ENCODE results near the gene ZBED4. TPM values are rescaled to one million over a fixed set of nuclear protein-coding genes. Genes with fewer than 3 reads are reported as not detected.

The ZBED4 gene
- total and polyA plus RNA-seq, 2 of the 13 experiments (the other 11 are each of a cell fraction or from before 2014, with no cell fraction given), result 5.4 to 9.6 TPM

GRCh38 chr22:49937758-49938564 is 84.3 kb downstream of the ZBED4 start (continued):
- TF ChIP-seq, protein P1, sequence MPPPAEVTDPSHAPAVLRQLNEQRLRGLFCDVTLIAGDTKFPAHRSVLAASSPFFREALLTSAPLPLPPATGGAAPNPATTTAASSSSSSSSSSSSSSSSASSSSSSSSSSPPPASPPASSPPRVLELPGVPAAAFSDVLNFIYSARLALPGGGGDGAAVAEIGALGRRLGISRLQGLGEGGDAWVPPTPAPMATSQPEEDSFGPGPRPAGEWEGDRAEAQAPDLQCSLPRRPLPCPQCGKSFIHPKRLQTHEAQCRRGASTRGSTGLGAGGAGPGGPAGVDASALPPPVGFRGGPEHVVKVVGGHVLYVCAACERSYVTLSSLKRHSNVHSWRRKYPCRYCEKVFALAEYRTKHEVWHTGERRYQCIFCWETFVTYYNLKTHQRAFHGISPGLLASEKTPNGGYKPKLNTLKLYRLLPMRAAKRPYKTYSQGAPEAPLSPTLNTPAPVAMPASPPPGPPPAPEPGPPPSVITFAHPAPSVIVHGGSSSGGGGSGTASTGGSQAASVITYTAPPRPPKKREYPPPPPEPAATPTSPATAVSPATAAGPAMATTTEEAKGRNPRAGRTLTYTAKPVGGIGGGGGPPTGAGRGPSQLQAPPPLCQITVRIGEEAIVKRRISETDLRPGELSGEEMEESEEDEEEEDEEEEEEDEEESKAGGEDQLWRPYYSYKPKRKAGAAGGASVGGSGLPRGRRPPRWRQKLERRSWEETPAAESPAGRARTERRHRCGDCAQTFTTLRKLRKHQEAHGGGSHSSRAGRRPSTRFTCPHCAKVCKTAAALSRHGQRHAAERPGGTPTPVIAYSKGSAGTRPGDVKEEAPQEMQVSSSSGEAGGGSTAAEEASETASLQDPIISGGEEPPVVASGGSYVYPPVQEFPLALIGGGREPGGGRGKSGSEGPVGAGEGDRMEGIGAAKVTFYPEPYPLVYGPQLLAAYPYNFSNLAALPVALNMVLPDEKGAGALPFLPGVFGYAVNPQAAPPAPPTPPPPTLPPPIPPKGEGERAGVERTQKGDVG (CRISPR knock-in tag; IDR thresholded peaks at IDR 0.05; ENCODE audit: borderline replicate concordance), result peak; percentile 68; the same call in 1 of the 2 replicates
- TF ChIP-seq, protein P2, sequence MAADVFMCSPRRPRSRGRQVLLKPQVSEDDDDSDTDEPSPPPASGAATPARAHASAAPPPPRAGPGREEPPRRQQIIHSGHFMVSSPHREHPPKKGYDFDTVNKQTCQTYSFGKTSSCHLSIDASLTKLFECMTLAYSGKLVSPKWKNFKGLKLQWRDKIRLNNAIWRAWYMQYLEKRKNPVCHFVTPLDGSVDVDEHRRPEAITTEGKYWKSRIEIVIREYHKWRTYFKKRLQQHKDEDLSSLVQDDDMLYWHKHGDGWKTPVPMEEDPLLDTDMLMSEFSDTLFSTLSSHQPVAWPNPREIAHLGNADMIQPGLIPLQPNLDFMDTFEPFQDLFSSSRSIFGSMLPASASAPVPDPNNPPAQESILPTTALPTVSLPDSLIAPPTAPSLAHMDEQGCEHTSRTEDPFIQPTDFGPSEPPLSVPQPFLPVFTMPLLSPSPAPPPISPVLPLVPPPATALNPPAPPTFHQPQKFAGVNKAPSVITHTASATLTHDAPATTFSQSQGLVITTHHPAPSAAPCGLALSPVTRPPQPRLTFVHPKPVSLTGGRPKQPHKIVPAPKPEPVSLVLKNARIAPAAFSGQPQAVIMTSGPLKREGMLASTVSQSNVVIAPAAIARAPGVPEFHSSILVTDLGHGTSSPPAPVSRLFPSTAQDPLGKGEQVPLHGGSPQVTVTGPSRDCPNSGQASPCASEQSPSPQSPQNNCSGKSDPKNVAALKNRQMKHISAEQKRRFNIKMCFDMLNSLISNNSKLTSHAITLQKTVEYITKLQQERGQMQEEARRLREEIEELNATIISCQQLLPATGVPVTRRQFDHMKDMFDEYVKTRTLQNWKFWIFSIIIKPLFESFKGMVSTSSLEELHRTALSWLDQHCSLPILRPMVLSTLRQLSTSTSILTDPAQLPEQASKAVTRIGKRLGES (CRISPR knock-in tag; IDR thresholded peaks at IDR 0.05; ENCODE audit: borderline replicate concordance), result no peak
- no peak for TF ChIP-seq DMTF1 (CRISPR knock-in tag; IDR thresholded peaks at IDR 0.05)
- no peak; the same call in 1 of the 2 replicates for TF ChIP-seq JUN (CRISPR knock-in tag; IDR thresholded peaks at IDR 0.05)
- no peak for TF ChIP-seq ATM (IDR thresholded peaks at IDR 0.05; ENCODE audit: borderline replicate concordance)
- TF ChIP-seq ZNF18 (CRISPR knock-in tag; IDR thresholded peaks at IDR 0.05; ENCODE audit: insufficient replicate concordance), result peak; percentile 94
- TF ChIP-seq PHF21A (CRISPR knock-in tag; IDR thresholded peaks at IDR 0.05), result peak; percentile 88
- no peak for TF ChIP-seq TRIM24 (CRISPR knock-in tag; IDR thresholded peaks at IDR 0.05)
- TF ChIP-seq ZBED4 (CRISPR knock-in tag; IDR thresholded peaks at IDR 0.05; ENCODE audit: borderline replicate concordance), result no peak
- TF ChIP-seq, protein P3, sequence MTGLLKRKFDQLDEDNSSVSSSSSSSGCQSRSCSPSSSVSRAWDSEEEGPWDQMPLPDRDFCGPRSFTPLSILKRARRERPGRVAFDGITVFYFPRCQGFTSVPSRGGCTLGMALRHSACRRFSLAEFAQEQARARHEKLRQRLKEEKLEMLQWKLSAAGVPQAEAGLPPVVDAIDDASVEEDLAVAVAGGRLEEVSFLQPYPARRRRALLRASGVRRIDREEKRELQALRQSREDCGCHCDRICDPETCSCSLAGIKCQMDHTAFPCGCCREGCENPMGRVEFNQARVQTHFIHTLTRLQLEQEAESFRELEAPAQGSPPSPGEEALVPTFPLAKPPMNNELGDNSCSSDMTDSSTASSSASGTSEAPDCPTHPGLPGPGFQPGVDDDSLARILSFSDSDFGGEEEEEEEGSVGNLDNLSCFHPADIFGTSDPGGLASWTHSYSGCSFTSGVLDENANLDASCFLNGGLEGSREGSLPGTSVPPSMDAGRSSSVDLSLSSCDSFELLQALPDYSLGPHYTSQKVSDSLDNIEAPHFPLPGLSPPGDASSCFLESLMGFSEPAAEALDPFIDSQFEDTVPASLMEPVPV (CRISPR knock-in tag; IDR thresholded peaks at IDR 0.05), result no peak

All from HepG2 (cell line).